ENCODE data around the gene TUBGCP2.
A peak's percentile ranks its signal among the peaks of the same experiment; 100 is the strongest.
"Not testable (repeated sequence)": the region's sequence is repeated elsewhere in the genome, so short reads cannot be mapped to it uniquely, and the experiment has no call there.

Gene TUBGCP2

GRCh38 chr10:133324857-133325260 lies 16.2 kb upstream of the TUBGCP2 start:
- DNase-seq, result peak in 1 of 2 experiments; percentile 24

- DNase-seq, result peak; percentile 83 to 95
Measured at GRCh38 chr10:133324198-133324792, 15.6 kb upstream of the TUBGCP2 start.

GRCh38 chr10:133322064-133322709 lies 13.5 kb upstream of the TUBGCP2 start:
- not testable (repeated sequence) for DNase-seq

GRCh38 chr10:133320852-133321422 lies 12.3 kb upstream of the TUBGCP2 start:
- DNase-seq, result not testable (repeated sequence)

- DNase-seq, result peak; percentile 72 to 74
Measured at GRCh38 chr10:133318494-133319127, 9.9 kb upstream of the TUBGCP2 start.

GRCh38 chr10:133316732-133317131 lies 8.1 kb upstream of the TUBGCP2 start:
- no peak for DNase-seq

- no peak for DNase-seq
Measured at GRCh38 chr10:133316266-133316665, 7.6 kb upstream of the TUBGCP2 start.

- DNase-seq, result no peak
Measured at GRCh38 chr10:133315847-133316246, 7.2 kb upstream of the TUBGCP2 start.

- no peak for DNase-seq
Measured at GRCh38 chr10:133314911-133315310, 6.2 kb upstream of the TUBGCP2 start.

DNA sequence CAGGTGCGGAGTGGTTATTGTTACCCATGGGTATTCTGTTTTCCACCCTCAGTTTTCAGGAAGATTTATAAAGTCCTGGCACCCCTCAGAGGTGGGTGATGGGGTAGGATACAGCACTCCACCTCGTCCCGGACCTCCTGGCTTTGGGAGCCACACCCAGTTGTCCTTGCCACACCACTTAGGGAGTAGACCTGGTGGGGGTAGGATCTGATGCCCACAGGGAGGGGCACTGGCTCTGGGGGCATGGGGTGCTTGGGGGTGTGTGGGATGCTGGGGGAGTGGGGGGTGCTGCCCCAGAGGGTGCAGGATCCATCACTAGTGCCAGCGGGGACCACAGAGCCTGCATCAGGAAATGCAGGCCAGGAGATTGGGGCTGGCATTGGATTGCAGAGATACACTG lies 4.5 kb upstream of the TUBGCP2 start:
- DNase-seq, result no peak

DNA sequence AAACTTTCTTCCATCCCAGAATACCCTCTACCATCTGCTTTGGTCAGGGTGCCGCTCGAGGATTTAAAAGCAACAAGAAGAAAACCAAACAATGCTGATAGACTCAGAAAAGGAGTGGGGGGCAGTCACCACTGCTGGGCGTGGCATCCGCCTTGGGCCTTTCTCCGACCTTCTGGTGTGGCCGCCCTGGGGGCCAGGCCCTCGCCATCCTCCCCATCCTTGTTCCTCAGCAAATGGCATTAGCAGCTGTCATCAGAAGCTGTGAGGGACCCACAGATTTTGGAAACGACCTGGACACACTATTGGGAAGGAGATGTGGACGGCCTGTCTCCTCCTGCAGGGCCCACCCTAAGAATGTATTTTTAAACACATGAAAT lies 4.1 kb upstream of the TUBGCP2 start:
- DNase-seq, result no peak

DNA sequence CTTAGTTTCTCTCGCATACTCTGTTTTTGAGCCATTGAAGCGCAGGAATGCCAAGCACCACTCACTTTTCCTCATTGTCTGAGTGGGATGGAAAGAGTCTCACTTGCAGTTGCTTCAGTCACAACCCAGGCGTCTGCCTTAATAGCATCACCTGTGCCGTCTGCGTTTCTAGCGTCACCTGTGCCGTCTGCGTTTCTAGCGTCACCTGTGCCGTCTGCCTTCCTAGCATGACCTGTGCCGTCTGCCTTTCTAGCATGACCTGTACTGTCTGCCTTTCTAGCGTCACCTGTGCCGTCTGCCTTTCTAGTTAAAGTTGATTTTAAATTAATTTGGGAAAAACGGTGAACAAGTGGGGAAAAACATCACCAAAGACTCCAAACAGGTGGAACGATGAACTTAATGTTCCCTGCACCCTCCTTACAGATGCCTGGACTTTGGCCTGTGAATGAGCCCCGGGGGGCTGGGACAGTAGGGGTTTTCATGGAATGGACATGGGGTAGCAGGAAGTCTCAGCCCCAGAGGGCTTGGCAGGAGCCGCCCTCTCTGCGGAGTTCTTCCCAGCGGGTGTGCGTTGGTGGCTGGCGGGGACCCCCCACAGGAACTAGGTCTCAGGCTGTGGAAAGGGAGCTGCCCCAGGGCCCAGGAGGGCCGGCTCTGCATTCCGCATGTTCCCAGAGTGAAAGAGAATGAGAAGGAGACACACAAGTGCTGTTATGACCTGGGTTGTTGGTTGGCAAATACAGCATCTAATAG lies 3.5 kb upstream of the TUBGCP2 start:
- DNase-seq, result no peak

- DNase-seq, result no peak
Measured at GRCh38 chr10:133311570-133311969, 2.9 kb upstream of the TUBGCP2 start.

- DNase-seq, result no peak
Measured at GRCh38 chr10:133310789-133311188, 2.1 kb upstream of the TUBGCP2 start.

- no peak for DNase-seq
Measured at GRCh38 chr10:133310399-133310755, 1.7 kb upstream of the TUBGCP2 start.

GRCh38 chr10:133309720-133310398 lies 1.2 kb upstream of the TUBGCP2 start:
- DNase-seq, result peak; percentile 78 to 81

GRCh38 chr10:133309100-133309719 lies 538 bp upstream of the TUBGCP2 start:
- peak; percentile 60 to 71 for DNase-seq

DNA sequence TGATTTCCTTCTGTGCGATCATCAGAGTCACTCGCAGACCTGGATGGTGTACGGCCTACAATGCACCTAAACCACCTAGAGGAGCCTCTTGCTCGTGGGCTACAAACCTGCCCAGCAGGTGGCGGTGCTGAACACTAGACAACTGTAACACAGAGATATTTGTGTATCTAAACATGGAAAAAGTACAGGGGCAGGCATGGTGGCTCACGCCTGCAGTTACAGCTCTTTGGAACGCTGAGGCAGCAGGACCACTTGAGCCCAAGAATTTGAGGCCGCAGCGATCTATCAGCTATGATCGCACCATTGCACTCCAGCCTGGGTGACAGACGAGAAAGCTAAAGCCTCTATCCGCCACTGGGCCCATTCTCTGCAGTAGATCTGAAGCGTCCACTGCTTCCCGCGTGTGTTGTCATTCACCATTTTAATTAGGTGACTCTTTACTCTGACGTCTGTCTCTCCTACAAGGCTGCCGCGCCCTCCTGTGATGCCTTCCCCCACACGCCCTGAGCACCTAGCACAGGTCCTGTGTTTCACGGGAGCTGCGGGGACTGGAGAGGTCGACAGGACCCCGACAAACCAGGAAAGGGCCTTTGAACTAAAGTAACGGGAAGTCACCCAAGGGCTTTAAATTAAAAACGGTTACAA lies 774 bp downstream of the TUBGCP2 start:
- DNase-seq, result peak; percentile 50 to 83

- DNase-seq, result no peak
Measured at GRCh38 chr10:133306941-133307379, 1.7 kb downstream of the TUBGCP2 start.

DNA sequence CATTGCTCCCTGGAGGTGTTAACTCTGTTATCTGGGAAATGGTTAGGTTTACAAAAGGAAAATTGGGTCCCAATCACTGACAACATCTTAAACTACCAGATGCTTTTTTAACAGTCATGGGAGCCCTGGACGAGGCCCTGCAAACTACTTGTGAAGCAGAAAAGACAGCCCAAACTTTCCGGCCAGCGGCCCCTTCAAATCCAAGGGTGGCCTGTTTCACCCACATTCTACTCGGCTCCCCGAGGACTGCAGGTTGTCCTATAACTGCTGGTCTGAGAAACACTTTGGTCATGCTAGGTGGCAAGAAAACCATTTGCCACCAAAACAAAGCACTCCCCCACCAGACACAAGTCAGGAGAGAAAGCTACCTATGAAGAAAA lies 2.6 kb downstream of the TUBGCP2 start:
- no peak for DNase-seq

DNA sequence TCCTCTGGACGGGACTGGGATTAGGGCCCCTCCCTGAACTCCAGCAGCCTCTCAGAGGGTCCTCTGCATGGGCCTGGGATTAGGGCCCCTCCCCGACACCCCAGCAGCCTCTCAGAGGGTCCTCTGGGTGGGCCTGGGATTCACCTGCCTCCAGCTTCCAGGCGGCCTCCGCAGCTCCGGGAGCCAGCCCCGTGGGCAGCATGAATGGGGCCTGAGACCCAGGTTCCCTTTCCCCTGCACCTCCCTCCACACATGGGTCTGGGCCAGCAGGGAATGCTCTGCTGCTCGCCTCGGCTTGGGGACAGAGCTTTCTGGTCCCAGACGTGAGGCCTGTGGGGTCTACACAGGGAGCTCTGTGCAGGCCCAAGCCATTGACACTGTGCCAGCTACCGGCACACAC lies 5.5 kb downstream of the TUBGCP2 start:
- DNase-seq, result no peak

DNA sequence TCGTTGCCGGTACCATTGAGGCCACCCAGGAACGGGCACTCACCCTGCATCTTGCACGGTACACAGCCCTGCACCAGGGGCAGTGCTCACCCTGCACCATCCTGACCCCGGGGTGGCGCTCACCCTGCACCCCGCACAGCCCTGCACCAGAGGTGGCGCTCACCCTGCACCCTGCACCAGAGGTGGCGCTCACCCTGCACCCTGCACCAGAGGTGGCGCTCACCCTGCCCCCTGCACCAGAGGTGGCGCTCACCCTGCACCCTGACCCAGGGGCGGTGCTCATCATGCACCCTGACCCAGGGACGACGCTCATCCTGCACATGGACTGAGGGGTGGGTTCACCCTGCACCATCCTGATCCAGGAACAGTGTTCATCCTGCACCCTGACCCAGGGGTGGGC lies 6.4 kb downstream of the TUBGCP2 start:
- no peak for DNase-seq
